Measurements from ENCODE around the gene SARNP. TPM values are rescaled to one million over a fixed set of nuclear protein-coding genes. Genes with fewer than 3 reads are reported as not detected.
A peak's percentile ranks its signal among the peaks of the same experiment; 100 is the strongest.

Gene SARNP
- total RNA-seq, 1 donor from 2014 or later: 98.7 TPM

DNA sequence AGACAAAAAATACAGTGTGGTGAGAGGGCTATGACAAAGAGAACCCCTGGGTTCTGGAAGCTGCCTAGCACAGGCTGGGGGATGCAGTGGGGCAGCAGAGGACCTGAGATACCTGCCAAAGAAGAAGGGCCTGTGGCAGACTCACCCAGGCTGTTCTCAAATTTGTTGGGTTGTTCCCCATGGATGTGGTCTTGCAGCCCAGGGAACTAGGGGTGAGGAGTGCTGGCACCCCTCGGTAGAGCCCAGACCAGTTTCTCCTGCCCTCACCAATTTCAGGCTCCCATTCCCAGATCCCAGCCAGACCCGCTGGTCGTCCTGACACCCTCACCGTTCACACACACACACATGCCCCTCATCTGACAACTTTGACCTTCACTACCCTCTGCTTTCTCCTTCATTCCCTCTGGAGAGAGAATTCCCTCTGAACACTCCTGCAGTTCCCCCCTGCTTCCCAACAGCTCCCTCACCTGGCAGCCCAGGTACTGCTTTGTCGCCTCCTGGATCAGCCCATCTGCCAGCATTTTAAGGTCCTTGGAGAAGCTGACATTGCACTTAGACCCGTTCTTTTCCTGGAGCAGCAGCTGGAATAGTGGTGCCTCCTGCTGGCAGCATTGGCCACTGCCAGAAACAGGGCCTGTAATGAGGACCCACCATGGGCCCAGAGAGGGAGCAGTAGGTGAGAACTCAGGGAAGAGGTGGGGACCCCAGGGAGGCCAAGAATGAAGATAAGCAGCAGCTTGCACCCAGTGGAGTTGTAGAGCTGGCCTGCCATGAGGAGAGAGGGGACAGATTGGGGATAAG is 80.5 kb downstream of the SARNP start:
- H3K27me3 Mint-ChIP-seq (ENCODE audit: unreplicated experiment): peaks cover 2% of the 10 kb centered on the region
- peak overlapping the region; percentile 88 for H3K27ac Mint-ChIP-seq (ENCODE audit: unreplicated experiment)
- H3K4me1 Mint-ChIP-seq (ENCODE audit: low read depth, unreplicated experiment): peaks cover 19% of the 10 kb centered on the region
- TF ChIP-seq, protein P1, sequence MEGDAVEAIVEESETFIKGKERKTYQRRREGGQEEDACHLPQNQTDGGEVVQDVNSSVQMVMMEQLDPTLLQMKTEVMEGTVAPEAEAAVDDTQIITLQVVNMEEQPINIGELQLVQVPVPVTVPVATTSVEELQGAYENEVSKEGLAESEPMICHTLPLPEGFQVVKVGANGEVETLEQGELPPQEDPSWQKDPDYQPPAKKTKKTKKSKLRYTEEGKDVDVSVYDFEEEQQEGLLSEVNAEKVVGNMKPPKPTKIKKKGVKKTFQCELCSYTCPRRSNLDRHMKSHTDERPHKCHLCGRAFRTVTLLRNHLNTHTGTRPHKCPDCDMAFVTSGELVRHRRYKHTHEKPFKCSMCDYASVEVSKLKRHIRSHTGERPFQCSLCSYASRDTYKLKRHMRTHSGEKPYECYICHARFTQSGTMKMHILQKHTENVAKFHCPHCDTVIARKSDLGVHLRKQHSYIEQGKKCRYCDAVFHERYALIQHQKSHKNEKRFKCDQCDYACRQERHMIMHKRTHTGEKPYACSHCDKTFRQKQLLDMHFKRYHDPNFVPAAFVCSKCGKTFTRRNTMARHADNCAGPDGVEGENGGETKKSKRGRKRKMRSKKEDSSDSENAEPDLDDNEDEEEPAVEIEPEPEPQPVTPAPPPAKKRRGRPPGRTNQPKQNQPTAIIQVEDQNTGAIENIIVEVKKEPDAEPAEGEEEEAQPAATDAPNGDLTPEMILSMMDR (IDR thresholded peaks at IDR 0.05; ENCODE audit: partially characterized antibody, unreplicated experiment): peak; percentile 75
- DNase-seq: peak; percentile 83
- peaks cover 2% of the 10 kb centered on the region for H3K9me3 Mint-ChIP-seq (ENCODE audit: unreplicated experiment)
- peak overlapping the region; percentile 88 for H3K4me3 Mint-ChIP-seq (ENCODE audit: unreplicated experiment)
- no peaks in the 10 kb centered on the region for H3K36me3 Mint-ChIP-seq (ENCODE audit: unreplicated experiment)

DNA sequence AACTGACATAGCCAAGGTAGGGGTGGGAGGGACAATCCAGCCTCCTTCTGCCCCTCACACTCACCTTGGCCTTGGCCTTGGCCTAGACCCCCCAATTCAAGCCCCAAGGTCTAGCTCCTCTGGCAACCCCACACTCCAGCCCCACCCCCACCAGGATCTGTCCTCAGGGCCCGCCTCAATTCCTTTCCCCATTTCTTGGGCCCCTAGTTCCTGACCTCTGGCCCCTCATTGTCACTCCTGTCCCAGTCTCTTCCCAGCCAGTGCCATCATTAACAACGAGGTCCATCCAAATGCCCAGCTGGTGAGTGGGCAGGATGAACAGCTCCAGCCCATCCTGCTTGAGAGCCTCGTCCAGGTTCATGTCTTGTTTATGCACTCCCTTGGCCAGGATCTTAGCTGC is 81.4 kb downstream of the SARNP start:
- H3K27me3 Mint-ChIP-seq (ENCODE audit: unreplicated experiment): peaks cover 2% of the 10 kb centered on the region
- H3K4me3 Mint-ChIP-seq (ENCODE audit: unreplicated experiment): no peak overlapping the region
- peaks cover 15% of the 10 kb centered on the region for H3K4me1 Mint-ChIP-seq (ENCODE audit: low read depth, unreplicated experiment)
- H3K9me3 Mint-ChIP-seq (ENCODE audit: unreplicated experiment): peaks cover 1% of the 10 kb centered on the region
- no peaks in the 10 kb centered on the region for H3K36me3 Mint-ChIP-seq (ENCODE audit: unreplicated experiment)
- DNase-seq: no peak
- TF ChIP-seq, protein P1 (IDR thresholded peaks at IDR 0.05; ENCODE audit: partially characterized antibody, unreplicated experiment): no peak
- peak overlapping the region; percentile 63 for H3K27ac Mint-ChIP-seq (ENCODE audit: unreplicated experiment)

DNA sequence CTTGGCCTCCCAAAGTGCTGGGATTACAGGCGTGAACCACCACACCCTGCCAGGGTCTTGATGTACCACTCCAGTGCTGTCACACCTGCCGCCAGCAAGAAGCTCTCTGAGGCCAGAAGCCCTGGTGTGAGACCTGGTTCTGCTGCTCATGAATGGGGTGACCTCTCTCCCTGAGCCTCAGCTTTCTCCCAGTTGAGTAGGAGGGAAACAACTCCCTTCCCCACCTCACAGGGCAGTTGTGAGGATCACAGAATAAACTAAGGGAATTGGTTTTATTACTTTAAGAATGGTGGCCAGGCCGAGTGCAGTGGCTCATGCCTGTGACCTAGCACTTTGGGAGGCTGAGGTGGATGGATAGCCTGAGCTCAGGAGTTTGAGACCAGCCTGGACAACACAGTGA is 82.9 kb downstream of the SARNP start:
- Mint-ChIP-seq H3K9me3 (ENCODE audit: unreplicated experiment) (peaks cover 7% of the 10 kb centered on the region), H3K36me3 (ENCODE audit: unreplicated experiment) (no peaks in the 10 kb centered on the region), H3K4me3 (ENCODE audit: unreplicated experiment) (no peak overlapping the region), H3K27me3 (ENCODE audit: unreplicated experiment) (peaks cover 13% of the 10 kb centered on the region), H3K4me1 (ENCODE audit: low read depth, unreplicated experiment) (peaks cover 21% of the 10 kb centered on the region), H3K27ac (ENCODE audit: unreplicated experiment) (no peak overlapping the region)
- TF ChIP-seq, protein P1 (IDR thresholded peaks at IDR 0.05; ENCODE audit: partially characterized antibody, unreplicated experiment): no peak
- DNase-seq: no peak

DNA sequence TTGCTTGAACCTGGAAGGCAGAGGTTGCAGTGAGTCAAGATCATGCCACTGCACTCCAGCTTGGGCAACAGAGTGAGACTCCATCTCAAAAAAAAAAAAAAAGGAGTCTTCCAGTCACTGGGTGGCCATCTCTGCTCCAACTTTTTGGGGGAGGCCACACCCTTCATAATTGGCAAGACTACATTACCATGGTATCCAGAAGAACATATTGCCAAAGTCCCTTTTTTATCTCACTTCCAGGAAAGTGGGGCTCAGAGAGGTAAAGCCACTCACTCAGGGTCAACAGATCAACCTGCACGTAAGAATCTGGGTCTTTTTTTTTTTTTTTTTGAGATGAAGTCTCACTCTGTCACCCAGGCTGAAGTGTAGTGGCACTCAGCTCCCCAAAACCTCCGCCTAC is 83.7 kb downstream of the SARNP start:
- Mint-ChIP-seq H3K36me3 (ENCODE audit: unreplicated experiment) (no peaks in the 10 kb centered on the region), H3K9me3 (ENCODE audit: unreplicated experiment) (peaks cover 9% of the 10 kb centered on the region), H3K27me3 (ENCODE audit: unreplicated experiment) (peaks cover 17% of the 10 kb centered on the region), H3K27ac (ENCODE audit: unreplicated experiment) (no peak overlapping the region), H3K4me1 (ENCODE audit: low read depth, unreplicated experiment) (peaks cover 22% of the 10 kb centered on the region), H3K4me3 (ENCODE audit: unreplicated experiment) (no peak overlapping the region)
- TF ChIP-seq, protein P1 (IDR thresholded peaks at IDR 0.05; ENCODE audit: partially characterized antibody, unreplicated experiment): no peak
- DNase-seq: no peak

DNA sequence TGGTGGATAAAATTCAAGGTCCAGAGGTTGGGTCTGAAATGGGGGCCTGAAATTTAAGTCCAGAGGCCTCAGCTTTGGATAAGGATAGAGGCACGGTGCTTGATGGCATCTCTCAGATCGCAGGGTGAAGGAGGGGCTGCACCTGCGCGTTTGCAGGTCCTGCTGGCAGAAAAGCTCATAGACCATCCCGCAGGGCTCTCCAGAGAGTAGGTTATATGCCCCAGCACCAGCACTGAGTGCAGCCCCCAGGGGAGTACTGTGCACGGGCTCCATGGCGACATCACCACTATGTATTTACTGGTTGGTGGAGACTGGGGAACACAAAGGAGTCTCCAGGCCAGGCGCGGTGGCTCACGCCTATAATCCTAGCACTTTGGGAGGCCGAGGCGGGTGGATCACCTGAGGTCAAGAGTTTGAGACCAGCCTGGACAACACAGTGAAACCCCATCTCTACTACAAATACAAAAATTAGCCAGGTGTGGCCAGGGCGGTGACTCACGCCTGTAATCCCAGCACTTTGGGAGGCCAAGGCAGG is 84.4 kb downstream of the SARNP start:
- Mint-ChIP-seq H3K36me3 (ENCODE audit: unreplicated experiment) (no peaks in the 10 kb centered on the region), H3K4me3 (ENCODE audit: unreplicated experiment) (peak overlapping the region; percentile 52), H3K27ac (ENCODE audit: unreplicated experiment) (peak overlapping the region; percentile 28), H3K27me3 (ENCODE audit: unreplicated experiment) (peaks cover 17% of the 10 kb centered on the region), H3K4me1 (ENCODE audit: low read depth, unreplicated experiment) (peaks cover 22% of the 10 kb centered on the region), H3K9me3 (ENCODE audit: unreplicated experiment) (peaks cover 9% of the 10 kb centered on the region)
- peak; percentile 42 for DNase-seq
- TF ChIP-seq, protein P1 (IDR thresholded peaks at IDR 0.05; ENCODE audit: partially characterized antibody, unreplicated experiment): no peak
